Lung (tissue), 12 donors: ENCODE data around the gene ZNRF1. TPM values are rescaled to one million over a fixed set of nuclear protein-coding genes. Genes with fewer than 3 reads are reported as not detected.

Experiments used
- ATAC-seq: fragments of 200-7000 bp; cut with Tn5 transposase; one replicate; pipeline ENCODE4 v1.9.1; 2020; ENCODE audit warnings: moderate number of reproducible peaks; ENCODE audit not compliant: insufficient read depth, low FRiP score
- DNase-seq, 3 donors: peaks; one replicate each; pipeline ENCODE4 v3.0.0-alpha.2; 2013 to 2017
- H3K27ac ChIP-seq, 2 donors: one replicate each; pipeline ENCODE4 v1.5.1; 2013; ENCODE audit warnings: mild to moderate bottlenecking in 2 of 2, moderate library complexity in 2 of 2, control low read depth in 1 of 2, inconsistent platforms in 1 of 2, low read depth in 1 of 2, low read length in 1 of 2
- H3K27me3 ChIP-seq, 3 donors: one replicate each; pipeline ENCODE4 v1.5.1; 2013; ENCODE audit warnings: low read length in 2 of 3; ENCODE audit not compliant: control insufficient read depth in 3 of 3, insufficient read depth in 3 of 3
- H3K36me3 ChIP-seq, 4 donors: one replicate each; pipeline ENCODE4 v1.5.1; 2013; ENCODE audit warnings: low read length in 4 of 4, mild to moderate bottlenecking in 1 of 4, moderate library complexity in 1 of 4; ENCODE audit not compliant: control insufficient read depth in 4 of 4, insufficient read depth in 4 of 4
- H3K4me1 ChIP-seq, 5 donors: one replicate each; pipeline ENCODE4 v1.5.1; 2013; ENCODE audit warnings: low read length in 5 of 5, mild to moderate bottlenecking in 2 of 5, moderate library complexity in 1 of 5; ENCODE audit not compliant: control insufficient read depth in 5 of 5, insufficient read depth in 5 of 5
- H3K4me3 ChIP-seq: one replicate; pipeline ENCODE4 v1.5.1; 2013; ENCODE audit warnings: mild to moderate bottlenecking, control low read depth, moderate library complexity
- H3K9ac ChIP-seq, 2 donors: one replicate each; pipeline ENCODE4 v1.5.1; 2013; ENCODE audit warnings: low read length in 2 of 2, control low read depth in 1 of 2; ENCODE audit not compliant: insufficient read depth in 1 of 2
- H3K9me3 ChIP-seq, 4 donors: one replicate each; pipeline ENCODE4 v1.5.1; 2013; ENCODE audit warnings: low read length in 3 of 4, mild to moderate bottlenecking in 1 of 4, moderate library complexity in 1 of 4; ENCODE audit not compliant: control insufficient read depth in 4 of 4, insufficient read depth in 3 of 4
- WGBS, 2 donors: extraction: QIAGEN DNeasy Blood & Tissue Kit; methylation state at CpG; one replicate each; pipeline ENCODE4 v1.1.7; 2013; 5-methylcytosine and 5-hydroxymethylcytosine counted together
- polyA plus RNA-seq, 2 donors: library from polyadenylated mRNA; stranded (reverse); fragments of 200-250 nt; gene quantifications; one replicate each; pipeline ENCODE4 v1.2.1, GENCODE V29; 2013
- total RNA-seq, 2 donors: library from RNA; depleted of rRNA in 1 of 2; stranded (reverse); fragments of >200 nt in 1 of 2; gene quantifications; one replicate each; pipeline ENCODE4 v1.2.1, GENCODE V29; 2014 to 2021
- TF ChIP-seq, protein P1 (sequence below): IDR thresholded peaks from 2 replicates; pipeline ENCODE4 v1.5.1; 2012; ENCODE audit warnings: mild to moderate bottlenecking; ENCODE audit errors: control extremely low read depth, extremely low read depth
- donor health status: control.
- donor health status: control.
- donor health status: Bipolar disorder and iron deficiency.
- donor health status: healthy.
- donor health status: DM: yes; HTN: yes; CAD: no.

The ZNRF1 gene
- total and polyA plus RNA-seq, 4 donors: 8.9 to 25.1 (median 16.2) TPM

DNA sequence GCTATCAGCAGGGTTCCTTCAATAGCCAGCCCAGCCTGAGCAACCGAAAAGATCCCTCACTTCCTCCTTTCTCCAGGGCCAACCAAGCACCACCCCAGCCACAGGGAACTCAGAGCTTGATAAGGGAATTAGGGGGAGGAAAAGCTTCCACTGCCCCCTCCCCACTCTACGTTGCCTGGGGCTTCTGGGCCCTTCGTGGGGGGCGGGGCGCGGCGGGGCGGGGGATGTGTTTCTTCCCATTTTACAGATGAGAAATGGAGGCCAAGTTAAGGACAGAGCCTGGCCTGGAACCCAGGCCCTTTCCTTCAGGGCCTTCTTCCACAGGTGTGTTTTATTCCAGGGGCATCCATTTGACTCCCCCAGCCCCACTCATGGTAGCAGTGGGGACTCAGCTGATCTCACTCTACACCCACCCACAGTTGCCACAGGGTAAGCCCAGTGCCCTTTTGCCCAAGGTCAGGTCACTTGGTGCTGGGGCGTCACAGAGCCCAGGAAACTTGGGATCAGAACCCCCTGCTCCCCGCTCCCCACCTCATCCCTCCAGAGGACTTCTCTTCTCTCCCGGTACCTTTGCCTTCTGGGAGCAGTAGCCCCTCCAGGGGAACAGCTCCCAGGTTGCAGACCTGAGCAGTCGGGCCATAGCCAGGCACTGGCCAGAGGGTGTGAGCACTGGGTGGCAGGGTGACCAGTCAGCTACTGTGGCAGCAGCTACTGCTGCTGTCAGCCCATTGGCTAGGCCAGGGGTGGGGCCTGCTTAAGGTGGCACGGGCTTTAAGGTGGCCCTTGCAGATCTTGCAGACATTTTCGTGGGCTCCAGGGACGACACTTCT is 117.5 kb downstream of the ZNRF1 start, which contains the start of gene LDHD:
Gene LDHD (minus strand): TSS at position 700 of the 830 bp plus-strand sequence. CDS start 60 bp downstream, at position 640.
- ATAC-seq (peak; percentile 93), DNase-seq (no peak)
- no peaks in the 10 kb centered on the region for H3K9me3 ChIP-seq
- WGBS, 2 donors: 36 to 54% methylated on average over 15 of the region's 15 CpGs
- peak within 1 kb of the TSS in 1 of 2 donors; percentile 38 for H3K9ac ChIP-seq
- peaks cover 0 to 20% (median 2%) of the 10 kb centered on the region in 5 donors for H3K4me1 ChIP-seq
- H3K27ac ChIP-seq: peak within 1 kb of the TSS; percentile 23 to 92
- no peaks in the 10 kb centered on the region for H3K27me3 ChIP-seq
- TF ChIP-seq, protein P1, sequence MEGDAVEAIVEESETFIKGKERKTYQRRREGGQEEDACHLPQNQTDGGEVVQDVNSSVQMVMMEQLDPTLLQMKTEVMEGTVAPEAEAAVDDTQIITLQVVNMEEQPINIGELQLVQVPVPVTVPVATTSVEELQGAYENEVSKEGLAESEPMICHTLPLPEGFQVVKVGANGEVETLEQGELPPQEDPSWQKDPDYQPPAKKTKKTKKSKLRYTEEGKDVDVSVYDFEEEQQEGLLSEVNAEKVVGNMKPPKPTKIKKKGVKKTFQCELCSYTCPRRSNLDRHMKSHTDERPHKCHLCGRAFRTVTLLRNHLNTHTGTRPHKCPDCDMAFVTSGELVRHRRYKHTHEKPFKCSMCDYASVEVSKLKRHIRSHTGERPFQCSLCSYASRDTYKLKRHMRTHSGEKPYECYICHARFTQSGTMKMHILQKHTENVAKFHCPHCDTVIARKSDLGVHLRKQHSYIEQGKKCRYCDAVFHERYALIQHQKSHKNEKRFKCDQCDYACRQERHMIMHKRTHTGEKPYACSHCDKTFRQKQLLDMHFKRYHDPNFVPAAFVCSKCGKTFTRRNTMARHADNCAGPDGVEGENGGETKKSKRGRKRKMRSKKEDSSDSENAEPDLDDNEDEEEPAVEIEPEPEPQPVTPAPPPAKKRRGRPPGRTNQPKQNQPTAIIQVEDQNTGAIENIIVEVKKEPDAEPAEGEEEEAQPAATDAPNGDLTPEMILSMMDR: no peak
- H3K4me3 ChIP-seq: peak within 1 kb of the TSS; percentile 40
- peaks cover 0 to 5% (median 0%) of the 10 kb centered on the region in 4 donors for H3K36me3 ChIP-seq

DNA sequence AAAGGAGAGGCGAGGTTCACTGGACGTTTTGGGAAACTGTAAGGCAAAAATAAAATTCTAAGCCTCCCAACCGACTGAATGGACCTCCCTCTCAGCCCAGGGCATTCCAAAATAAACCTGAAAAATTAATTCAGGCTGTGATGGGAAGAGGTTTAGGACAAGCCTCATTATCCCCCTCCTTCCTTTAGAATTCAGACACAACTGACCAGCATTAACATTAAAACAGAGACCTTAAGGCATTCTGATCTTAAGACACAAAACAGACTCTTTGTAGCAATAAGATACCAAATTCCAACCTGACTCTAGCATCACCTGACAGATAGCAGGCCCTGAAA is 118.1 kb downstream of the ZNRF1 start:
- TF ChIP-seq, protein P1: no peak
- WGBS, 2 donors: 43 to 51% methylated on average over 3 of the region's 3 CpGs
- Histone ChIP-seq H3K9ac (peak overlapping the region in 1 of 2 donors; percentile 38), H3K4me3 (no peak overlapping the region), H3K27me3 (no peaks in the 10 kb centered on the region), H3K9me3 (peaks cover 0 to 2% (median under 1%) of the 10 kb centered on the region in 4 donors), H3K4me1 (peaks cover 0 to 20% (median 0%) of the 10 kb centered on the region in 5 donors), H3K27ac (no peak overlapping the region), H3K36me3 (peaks cover 0 to 5% (median 0%) of the 10 kb centered on the region in 4 donors)
- no peak for ATAC-seq
- DNase-seq: no peak

DNA sequence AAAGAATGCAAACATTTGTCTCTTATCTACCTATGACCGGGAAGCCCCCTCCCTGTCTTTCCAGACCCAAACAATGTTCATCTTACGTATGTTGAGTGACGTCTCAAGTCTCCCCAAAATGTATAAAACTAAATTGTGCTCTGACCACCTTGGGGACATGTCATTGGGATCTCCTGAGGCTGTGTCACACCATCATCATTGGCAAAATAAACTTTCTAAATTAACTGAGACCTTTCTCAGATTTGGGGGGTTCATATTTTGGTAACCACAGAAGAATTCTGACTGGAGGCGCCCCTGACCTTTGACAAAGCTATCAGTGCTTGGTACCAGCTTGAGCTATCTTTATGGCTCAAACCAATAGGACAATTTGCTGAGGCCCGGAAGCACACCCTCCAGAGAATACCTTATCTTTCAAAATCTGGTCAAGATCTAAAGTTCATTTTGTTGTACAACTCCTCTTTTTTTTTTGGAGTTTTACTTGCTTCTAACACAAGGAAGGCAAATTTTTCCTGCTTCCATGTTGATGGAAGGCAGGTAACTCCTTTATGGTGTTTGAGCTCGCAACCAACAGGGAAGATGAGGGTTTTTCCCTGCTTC is 120.2 kb downstream of the ZNRF1 start:
- no peak overlapping the region for H3K9ac ChIP-seq
- WGBS, 2 donors: 87 to 94% methylated on average over 6 of the region's 6 CpGs
- H3K4me1 ChIP-seq: peaks cover 0 to 11% (median 0%) of the 10 kb centered on the region in 5 donors
- no peak for ATAC-seq
- H3K27ac ChIP-seq: no peak overlapping the region
- TF ChIP-seq, protein P1: no peak
- H3K27me3 ChIP-seq: no peaks in the 10 kb centered on the region
- H3K36me3 ChIP-seq: no peaks in the 10 kb centered on the region
- peaks cover 0 to 4% (median 3%) of the 10 kb centered on the region in 4 donors for H3K9me3 ChIP-seq
- no peak overlapping the region for H3K4me3 ChIP-seq
- no peak for DNase-seq
